ENCODE results near the gene CD63. TPM values are rescaled to one million over a fixed set of nuclear protein-coding genes. Genes with fewer than 3 reads are reported as not detected.

Gene CD63
- total RNA-seq, 6 donors from 2014 or later = 399 to 1,448 (median 972) TPM

DNA sequence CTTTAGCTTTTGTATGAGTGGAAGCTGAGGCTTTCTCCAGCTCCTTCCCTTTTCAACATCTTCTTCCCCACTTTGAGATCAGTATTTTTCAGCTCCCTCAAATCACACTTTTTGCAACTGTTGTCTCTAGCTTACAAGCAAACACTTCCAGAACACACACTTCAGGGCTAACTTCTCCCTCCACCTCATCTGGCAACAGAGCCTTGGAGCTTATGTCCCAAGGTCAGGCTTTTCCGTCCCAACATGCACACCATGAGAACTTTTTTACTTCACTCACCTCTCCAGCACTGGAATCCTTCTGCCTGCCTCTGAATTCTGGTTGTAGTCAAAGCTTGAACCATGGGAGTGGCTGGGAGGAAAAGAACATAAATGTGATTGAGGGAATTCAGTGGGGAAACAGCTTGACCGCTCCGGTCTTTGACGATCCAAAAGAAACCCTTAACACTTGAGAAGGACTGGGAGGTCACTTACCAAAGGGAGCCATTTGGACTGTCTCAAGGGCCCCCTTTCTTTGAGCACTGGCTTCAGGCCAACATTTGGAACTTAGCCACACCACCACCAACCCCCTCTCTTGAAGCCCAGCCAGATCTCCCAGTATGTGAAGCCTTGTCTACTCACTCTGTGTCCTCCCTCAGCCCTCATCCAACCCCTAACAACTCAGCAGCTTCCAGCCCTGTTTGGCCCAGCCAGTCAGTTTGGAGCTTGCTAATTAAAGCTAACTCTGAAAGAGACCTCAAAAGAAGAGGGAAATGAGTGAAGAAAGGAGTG lies 16.8 kb downstream of the CD63 start:
- Histone ChIP-seq H3K36me3 (no peaks in the 10 kb centered on the region), H3K27me3 (no peaks in the 10 kb centered on the region), H3K27ac (peak overlapping the region in 1 of 4 donors; percentile 21), H3K4me3 (no peak overlapping the region), H3K9me3 (no peaks in the 10 kb centered on the region), H3K4me1 (peaks cover 31 to 42% (median 35%) of the 10 kb centered on the region in 4 donors)
- TF ChIP-seq, protein P1, sequence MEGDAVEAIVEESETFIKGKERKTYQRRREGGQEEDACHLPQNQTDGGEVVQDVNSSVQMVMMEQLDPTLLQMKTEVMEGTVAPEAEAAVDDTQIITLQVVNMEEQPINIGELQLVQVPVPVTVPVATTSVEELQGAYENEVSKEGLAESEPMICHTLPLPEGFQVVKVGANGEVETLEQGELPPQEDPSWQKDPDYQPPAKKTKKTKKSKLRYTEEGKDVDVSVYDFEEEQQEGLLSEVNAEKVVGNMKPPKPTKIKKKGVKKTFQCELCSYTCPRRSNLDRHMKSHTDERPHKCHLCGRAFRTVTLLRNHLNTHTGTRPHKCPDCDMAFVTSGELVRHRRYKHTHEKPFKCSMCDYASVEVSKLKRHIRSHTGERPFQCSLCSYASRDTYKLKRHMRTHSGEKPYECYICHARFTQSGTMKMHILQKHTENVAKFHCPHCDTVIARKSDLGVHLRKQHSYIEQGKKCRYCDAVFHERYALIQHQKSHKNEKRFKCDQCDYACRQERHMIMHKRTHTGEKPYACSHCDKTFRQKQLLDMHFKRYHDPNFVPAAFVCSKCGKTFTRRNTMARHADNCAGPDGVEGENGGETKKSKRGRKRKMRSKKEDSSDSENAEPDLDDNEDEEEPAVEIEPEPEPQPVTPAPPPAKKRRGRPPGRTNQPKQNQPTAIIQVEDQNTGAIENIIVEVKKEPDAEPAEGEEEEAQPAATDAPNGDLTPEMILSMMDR (IDR thresholded peaks at IDR 0.05) = no peak
- no peak for TF ChIP-seq EP300 (IDR thresholded peaks at IDR 0.05)
- no peak for TF ChIP-seq POLR2A (IDR thresholded peaks at IDR 0.05)
- TF ChIP-seq POLR2AphosphoS5 (IDR thresholded peaks at IDR 0.05) = no peak
- ATAC-seq (ENCODE audit: low FRiP score in 2 of 2) = no peak
- DNase-seq = no peak
- WGBS, 2 donors = 60 to 83% methylated on average over 4 of the region's 4 CpGs

DNA sequence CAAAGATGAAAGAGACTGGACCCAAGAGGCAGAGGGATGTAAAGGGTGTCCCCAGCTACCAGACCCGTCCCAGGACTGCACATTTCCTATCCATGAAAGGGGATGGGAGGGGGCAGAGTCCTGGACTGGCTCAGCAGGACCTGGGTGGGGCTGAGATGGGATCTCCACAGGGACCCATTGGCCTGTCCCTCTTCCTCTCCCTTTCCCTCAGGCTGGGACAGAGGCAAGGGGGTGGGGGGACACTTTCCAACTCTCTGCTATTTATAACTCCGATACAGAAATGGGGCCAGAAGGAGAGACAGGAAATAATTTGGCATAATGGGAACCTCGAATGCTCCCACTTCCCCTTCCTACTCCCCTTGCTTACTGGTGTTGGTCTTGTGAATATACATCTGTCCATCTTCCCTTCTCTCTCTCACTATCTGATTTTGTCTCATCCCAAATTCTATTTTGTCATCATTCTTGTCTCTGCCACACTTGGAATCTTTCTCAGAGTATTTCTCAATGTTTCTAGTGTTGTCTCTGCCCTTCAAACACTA lies 20.0 kb downstream of the CD63 start:
- ATAC-seq (ENCODE audit: low FRiP score in 2 of 2) (no peak), DNase-seq (no peak)
- Histone ChIP-seq H3K36me3 (no peaks in the 10 kb centered on the region), H3K27me3 (no peaks in the 10 kb centered on the region), H3K27ac (peak overlapping the region in 1 of 4 donors; percentile 68), H3K4me1 (peaks cover 22 to 24% (median 23%) of the 10 kb centered on the region in 4 donors), H3K4me3 (peak overlapping the region in 1 of 4 donors; percentile 84), H3K9me3 (no peaks in the 10 kb centered on the region)
- WGBS, 2 donors = 8 to 11% methylated on average over 3 of the region's 3 CpGs
- TF ChIP-seq POLR2A (IDR thresholded peaks at IDR 0.05) = no peak
- TF ChIP-seq EP300 (IDR thresholded peaks at IDR 0.05) = no peak
- no peak for TF ChIP-seq POLR2AphosphoS5 (IDR thresholded peaks at IDR 0.05)
- TF ChIP-seq, protein P1 (IDR thresholded peaks at IDR 0.05) = no peak

DNA sequence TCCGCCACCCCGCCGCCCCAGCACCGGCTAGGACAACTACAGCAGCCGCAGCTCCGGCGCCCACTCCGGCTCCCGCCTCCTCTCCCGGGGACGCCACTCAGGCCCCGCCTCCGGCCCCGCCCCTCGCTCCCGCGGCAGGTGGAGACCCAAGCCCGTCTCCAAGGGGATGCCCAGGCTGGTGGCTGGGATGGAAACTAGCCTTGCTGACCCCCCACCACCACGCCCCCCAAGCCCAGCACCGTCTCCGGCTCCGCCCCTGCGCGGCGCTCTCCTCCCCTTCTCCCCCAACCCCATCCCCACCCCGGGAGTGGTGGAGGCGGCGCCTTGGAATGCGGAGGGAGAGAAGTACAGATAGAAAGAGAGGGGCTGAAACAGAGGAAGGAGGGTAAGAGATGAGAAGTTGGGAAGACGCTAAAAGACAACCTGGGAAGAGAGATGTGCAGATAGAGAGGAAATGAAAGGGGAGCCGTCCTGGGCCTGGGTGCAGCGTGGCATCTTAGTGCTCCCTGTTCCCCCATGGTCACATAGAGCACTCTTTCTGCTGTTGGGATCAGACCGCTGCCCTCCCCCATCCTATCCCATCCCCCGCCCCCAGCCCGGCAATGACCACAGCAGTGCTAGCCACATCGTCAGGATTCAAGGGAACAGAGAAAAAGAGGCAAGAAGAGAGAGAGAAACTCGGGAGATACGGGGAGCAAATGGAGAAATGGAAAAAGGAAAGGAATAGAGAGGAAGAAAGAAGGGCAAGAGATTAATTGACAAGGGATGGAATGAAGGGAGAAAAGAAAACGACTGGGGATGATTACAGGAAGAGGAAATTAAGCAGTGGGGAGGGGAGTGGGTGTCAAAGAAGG lies 20.7 kb downstream of the CD63 start, which contains the start of gene ITGA7:
ITGA7 (minus strand) TSS at position 64 of the 854 bp plus-strand sequence. CDS start 222 bp downstream, outside the sequence.
- DNase-seq (peak; percentile 81 to 95), ATAC-seq (ENCODE audit: low FRiP score in 2 of 2) (peak; percentile 41 to 79)
- Histone ChIP-seq H3K36me3 (no peaks in the 10 kb centered on the region), H3K4me3 (peak within 1 kb of the TSS; percentile 42 to 84 (median 62)), H3K4me1 (peaks cover 22 to 24% (median 23%) of the 10 kb centered on the region in 4 donors), H3K9me3 (no peaks in the 10 kb centered on the region), H3K27me3 (no peaks in the 10 kb centered on the region), H3K27ac (peak within 1 kb of the TSS in 2 of 4 donors; percentile 66 to 68)
- TF ChIP-seq EP300 (IDR thresholded peaks at IDR 0.05) = no peak
- TF ChIP-seq POLR2A (IDR thresholded peaks at IDR 0.05) = no peak
- no peak for TF ChIP-seq POLR2AphosphoS5 (IDR thresholded peaks at IDR 0.05)
- TF ChIP-seq, protein P1 (IDR thresholded peaks at IDR 0.05) = no peak
- 1 to 3% methylated on average over 20 to 21 of the region's 39 CpGs for WGBS, 2 donors

DNA sequence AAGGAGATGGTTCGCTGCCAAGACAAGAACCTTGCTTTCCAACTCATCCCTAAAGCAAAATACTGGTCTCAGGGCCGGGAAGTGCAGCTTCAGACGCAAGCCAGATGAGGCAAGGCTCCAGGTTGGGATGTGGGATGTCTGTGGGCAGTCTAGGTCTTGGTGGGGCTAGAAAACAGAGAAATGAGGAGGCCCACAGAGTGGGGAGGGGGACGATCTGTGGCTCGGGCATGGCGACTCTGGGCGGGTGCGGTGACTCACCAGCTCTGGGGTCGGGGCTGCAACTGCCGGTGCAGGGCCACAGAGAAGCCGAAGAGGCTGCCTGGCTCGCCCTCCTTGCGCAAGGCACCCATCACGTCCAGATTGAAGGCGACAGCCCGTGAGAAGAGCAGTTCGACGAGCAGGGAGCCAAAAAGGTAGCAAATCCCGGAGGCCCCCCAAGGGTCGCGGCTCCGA lies 21.6 kb downstream of the CD63 start:
- no peaks in the 10 kb centered on the region for H3K27me3 ChIP-seq
- peak in 1 of 2 donors; percentile 65 for DNase-seq
- 10 to 41% methylated on average over 3 to 16 of the region's 22 CpGs for WGBS, 2 donors
- peak overlapping the region; percentile 42 to 84 (median 62) for H3K4me3 ChIP-seq
- no peaks in the 10 kb centered on the region for H3K36me3 ChIP-seq
- peak overlapping the region in 2 of 4 donors; percentile 66 to 68 for H3K27ac ChIP-seq
- TF ChIP-seq POLR2A (IDR thresholded peaks at IDR 0.05) (no peak), POLR2AphosphoS5 (IDR thresholded peaks at IDR 0.05) (no peak), EP300 (IDR thresholded peaks at IDR 0.05) (no peak)
- TF ChIP-seq, protein P1 (IDR thresholded peaks at IDR 0.05) = no peak
- no peaks in the 10 kb centered on the region for H3K9me3 ChIP-seq
- ATAC-seq (ENCODE audit: low FRiP score in 2 of 2) = peak in 1 of 2 donors; percentile 56
- H3K4me1 ChIP-seq = peaks cover 22 to 24% (median 23%) of the 10 kb centered on the region in 4 donors
